Measurements from ENCODE around the gene DLG5. TPM values are rescaled to one million over a fixed set of nuclear protein-coding genes. Genes with fewer than 3 reads are reported as not detected.

Gene DLG5
- polyA plus RNA-seq, 1 of the 3 experiments (the other 2 are of a cell fraction) = 31.3 TPM

DNA sequence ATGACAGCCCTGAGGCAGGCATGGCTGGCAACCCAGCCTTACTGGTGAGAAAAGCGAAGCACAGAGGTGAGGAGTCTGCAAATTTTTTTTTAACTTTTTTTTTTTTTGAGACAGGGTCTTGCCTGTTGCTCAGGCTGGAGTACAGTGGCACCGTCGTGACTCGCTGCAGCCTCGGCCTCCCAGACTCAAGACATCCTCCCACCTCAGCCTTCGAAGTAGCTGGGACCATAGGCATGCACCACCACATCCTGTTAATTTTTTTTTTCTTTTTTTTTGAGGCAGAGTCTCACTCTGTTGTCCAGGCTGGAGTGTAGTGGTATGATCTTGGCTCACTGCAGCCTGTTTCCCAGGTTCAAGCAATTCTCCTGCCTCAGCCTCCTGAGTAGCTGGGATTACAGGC lies 35.1 kb upstream of the DLG5 start (continued):
- TF ChIP-seq ZBTB33 (IDR thresholded peaks at IDR 0.05; ENCODE audit: borderline replicate concordance, low read depth) = no peak
- TF ChIP-seq RXRA (IDR thresholded peaks at IDR 0.05; ENCODE audit: borderline replicate concordance, low read depth) = no peak
- TF ChIP-seq RAD21 (IDR thresholded peaks at IDR 0.05; ENCODE audit: low read length) = no peak
- no peak for TF ChIP-seq PBX3 (IDR thresholded peaks at IDR 0.05)

GRCh38 chr10:77960829-77961329 lies 34.3 kb upstream of the DLG5 start:
- no peak for DNase-seq
- Histone ChIP-seq H4K20me1 (ENCODE audit: insufficient read depth) (no peaks in the 10 kb centered on the region), H3K4me2 (no peak overlapping the region), H3K27me3 (ENCODE audit: insufficient read depth) (no peaks in the 10 kb centered on the region), H3K4me1 (ENCODE audit: control insufficient read depth in 1 of 2, insufficient read depth in 2 of 2, low read depth in 1 of 2, low read length in 1 of 2) (no peaks in the 10 kb centered on the region; a peak in 1 of 4 replicates), H3F3A (replicated peaks; ENCODE audit: insufficient read depth) (no peaks in the 10 kb centered on the region), H3K4me3 (ENCODE audit: low read depth in 2 of 2, low read length in 1 of 2) (no peak overlapping the region), H3K36me3 (replicated peaks in 1 of 2; ENCODE audit: control insufficient read depth in 1 of 2, insufficient read depth in 2 of 2, low read length in 1 of 2) (no peaks in the 10 kb centered on the region), H3K9me2 (no peaks in the 10 kb centered on the region), H3K27ac (ENCODE audit: low read depth in 2 of 2, low read length in 1 of 2) (no peak overlapping the region), H3K79me2 (ENCODE audit: insufficient read depth) (no peaks in the 10 kb centered on the region), H3K9me3 (no peaks in the 10 kb centered on the region), H2AFZ (ENCODE audit: low read depth) (no peak overlapping the region), H3K9ac (no peak overlapping the region)
- ChIA-PET CTCF (interaction anchor here (0.7 kb wide), 1 partner anchor 124 kb away, joined by 3 read pairs; no protein-coding TSS in a partner anchor), POLR2A (no interaction called here)
- TF ChIP-seq JUND (IDR thresholded peaks at IDR 0.05) (no peak), MXI1 (IDR thresholded peaks at IDR 0.05; ENCODE audit: low read depth, low read length) (no peak), GABPA (IDR thresholded peaks at IDR 0.05; ENCODE audit: low read depth) (no peak), SIN3A (IDR thresholded peaks at IDR 0.05; ENCODE audit: borderline replicate concordance, low read depth, low read length) (no peak), IRF3 (IDR thresholded peaks at IDR 0.05; ENCODE audit: low read depth, low read length) (no peak), FOSL2 (IDR thresholded peaks at IDR 0.05; ENCODE audit: borderline replicate concordance, low read depth) (no peak), CTCF (IDR thresholded peaks at IDR 0.05) (no peak), CHD2 (IDR thresholded peaks at IDR 0.05; ENCODE audit: low read length, partially characterized antibody) (no peak), TAF1 (IDR thresholded peaks at IDR 0.05; ENCODE audit: borderline replicate concordance, low read depth, low read length) (no peak), EP300 (IDR thresholded peaks at IDR 0.05; ENCODE audit: borderline replicate concordance in 1 of 2, low read depth in 1 of 2, low read length in 1 of 2) (no peak), ELF1 (IDR thresholded peaks at IDR 0.05) (no peak), RFX5 (IDR thresholded peaks at IDR 0.05; ENCODE audit: low read length) (no peak), NFIC (IDR thresholded peaks at IDR 0.05; ENCODE audit: borderline replicate concordance) (no peak), FOXM1 (IDR thresholded peaks at IDR 0.05; ENCODE audit: low read depth) (no peak), FOXJ3 (CRISPR knock-in tag; IDR thresholded peaks at IDR 0.05) (no peak), TCF12 (IDR thresholded peaks at IDR 0.05) (no peak), RAD21 (IDR thresholded peaks at IDR 0.05; ENCODE audit: low read length) (no peak), NRF1 (IDR thresholded peaks at IDR 0.05; ENCODE audit: low read depth, low read length) (no peak), TEAD4 (IDR thresholded peaks at IDR 0.05; ENCODE audit: borderline replicate concordance, insufficient read depth) (no peak)
- TF ChIP-seq, protein P1, sequence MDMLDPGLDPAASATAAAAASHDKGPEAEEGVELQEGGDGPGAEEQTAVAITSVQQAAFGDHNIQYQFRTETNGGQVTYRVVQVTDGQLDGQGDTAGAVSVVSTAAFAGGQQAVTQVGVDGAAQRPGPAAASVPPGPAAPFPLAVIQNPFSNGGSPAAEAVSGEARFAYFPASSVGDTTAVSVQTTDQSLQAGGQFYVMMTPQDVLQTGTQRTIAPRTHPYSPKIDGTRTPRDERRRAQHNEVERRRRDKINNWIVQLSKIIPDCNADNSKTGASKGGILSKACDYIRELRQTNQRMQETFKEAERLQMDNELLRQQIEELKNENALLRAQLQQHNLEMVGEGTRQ (IDR thresholded peaks at IDR 0.05; ENCODE audit: borderline replicate concordance, low read depth, low read length) = no peak
- WGBS (ENCODE audit: low lambda C conversion rate) = 86% methylated on average over 6 of the region's 6 CpGs
